Endothelial cell of umbilical vein (primary cell): ENCODE results near the gene ADSS1.

ENCODE experiments used
- EZH2 ChIP-seq: IDR thresholded peaks from 2 replicates; pipeline ENCODE4 v1.6.1; 2012; ENCODE audit warnings: borderline replicate concordance, low read depth, mild to moderate bottlenecking, moderate library complexity, low read length, inconsistent platforms; ENCODE audit not compliant: severe bottlenecking
- FOS ChIP-seq: IDR thresholded peaks from 2 replicates; pipeline ENCODE4 v1.6.1; 2011; ENCODE audit warnings: mild to moderate bottlenecking, low read length, moderate library complexity, borderline replicate concordance; ENCODE audit not compliant: insufficient read depth
- GATA2 ChIP-seq: IDR thresholded peaks from 2 replicates; pipeline ENCODE4 v1.7.0; 2011; ENCODE audit warnings: low read depth, mild to moderate bottlenecking, moderate library complexity, mixed read lengths, low read length; ENCODE audit not compliant: insufficient read length, insufficient read depth
- JUN ChIP-seq: IDR thresholded peaks from 2 replicates; pipeline ENCODE4 v1.6.1; 2011; ENCODE audit warnings: borderline replicate concordance, low read depth; ENCODE audit not compliant: insufficient read length, insufficient read depth
- POLR2A ChIP-seq: IDR thresholded peaks from 2 replicates; pipeline ENCODE4 v1.6.1; 2012; ENCODE audit warnings: low read depth, mild to moderate bottlenecking, control low read depth, low read length
- POLR2AphosphoS5 ChIP-seq: IDR thresholded peaks from 2 replicates; pipeline ENCODE4 v1.6.1; 2012; ENCODE audit warnings: low read depth, mild to moderate bottlenecking, control low read depth, low read length, moderate library complexity; ENCODE audit not compliant: insufficient read depth
- TF ChIP-seq, protein P1 (sequence below), 2 donors: IDR thresholded peaks; 1 replicate in 1 of 2; 2 replicates in 1 of 2; pipeline ENCODE4 v1.5.1; 2011; ENCODE audit warnings: low read length in 2 of 2, mild to moderate bottlenecking in 2 of 2, moderate library complexity in 2 of 2, control low read depth in 1 of 2, inconsistent platforms in 1 of 2, low read depth in 1 of 2; ENCODE audit not compliant: insufficient read depth in 1 of 2; ENCODE audit errors: extremely low read depth in 1 of 2
- TF ChIP-seq, protein P2 (sequence below): IDR thresholded peaks from 2 replicates; pipeline ENCODE4 v1.6.1; 2011; ENCODE audit not compliant: insufficient read depth, insufficient read length

DNA sequence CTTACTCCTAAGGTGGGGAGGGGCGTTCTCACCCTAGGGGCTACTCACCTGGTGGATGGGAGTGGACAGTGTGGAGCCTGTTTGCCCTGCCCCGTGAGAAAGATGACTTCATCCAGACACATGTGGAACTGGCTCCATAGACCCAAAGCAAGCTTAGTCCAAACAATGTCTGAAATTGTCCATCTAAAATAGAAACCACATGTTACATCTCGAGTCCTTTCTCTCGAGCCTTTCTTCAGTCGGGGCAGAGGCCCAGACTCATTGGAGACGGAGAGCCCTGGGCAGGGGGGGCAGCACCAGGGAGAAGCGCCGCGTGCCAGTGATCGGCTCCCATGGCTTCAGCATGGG is 33.2 kb downstream of the ADSS1 start:
- TF ChIP-seq EZH2 (no peak), GATA2 (no peak), POLR2A (no peak), FOS (no peak), POLR2AphosphoS5 (no peak), JUN (no peak)
- TF ChIP-seq, protein P1, sequence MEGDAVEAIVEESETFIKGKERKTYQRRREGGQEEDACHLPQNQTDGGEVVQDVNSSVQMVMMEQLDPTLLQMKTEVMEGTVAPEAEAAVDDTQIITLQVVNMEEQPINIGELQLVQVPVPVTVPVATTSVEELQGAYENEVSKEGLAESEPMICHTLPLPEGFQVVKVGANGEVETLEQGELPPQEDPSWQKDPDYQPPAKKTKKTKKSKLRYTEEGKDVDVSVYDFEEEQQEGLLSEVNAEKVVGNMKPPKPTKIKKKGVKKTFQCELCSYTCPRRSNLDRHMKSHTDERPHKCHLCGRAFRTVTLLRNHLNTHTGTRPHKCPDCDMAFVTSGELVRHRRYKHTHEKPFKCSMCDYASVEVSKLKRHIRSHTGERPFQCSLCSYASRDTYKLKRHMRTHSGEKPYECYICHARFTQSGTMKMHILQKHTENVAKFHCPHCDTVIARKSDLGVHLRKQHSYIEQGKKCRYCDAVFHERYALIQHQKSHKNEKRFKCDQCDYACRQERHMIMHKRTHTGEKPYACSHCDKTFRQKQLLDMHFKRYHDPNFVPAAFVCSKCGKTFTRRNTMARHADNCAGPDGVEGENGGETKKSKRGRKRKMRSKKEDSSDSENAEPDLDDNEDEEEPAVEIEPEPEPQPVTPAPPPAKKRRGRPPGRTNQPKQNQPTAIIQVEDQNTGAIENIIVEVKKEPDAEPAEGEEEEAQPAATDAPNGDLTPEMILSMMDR (IDR thresholded peaks at IDR 0.05; ENCODE audit: extremely low read depth in 1 of 2, insufficient read depth in 1 of 2, low read depth in 1 of 2, low read length in 2 of 2), result no peak
- TF ChIP-seq, protein P2, sequence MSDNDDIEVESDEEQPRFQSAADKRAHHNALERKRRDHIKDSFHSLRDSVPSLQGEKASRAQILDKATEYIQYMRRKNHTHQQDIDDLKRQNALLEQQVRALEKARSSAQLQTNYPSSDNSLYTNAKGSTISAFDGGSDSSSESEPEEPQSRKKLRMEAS, result no peak
